GM12892 (cell line): ENCODE data around the gene CERS5.
"Not testable (repeated sequence)": the region's sequence is repeated elsewhere in the genome, so short reads cannot be mapped to it uniquely, and the experiment has no call there.

Source experiments
- POLR2A ChIP-seq: IDR thresholded peaks from 2 replicates; pipeline ENCODE4 v1.6.1; 2011; ENCODE audit warnings: low read depth, low read length, control low read depth
- POLR2AphosphoS5 ChIP-seq: IDR thresholded peaks from 2 replicates; pipeline ENCODE4 v1.6.1; 2011; ENCODE audit warnings: low read depth, low read length, control low read depth
- TAF1 ChIP-seq: IDR thresholded peaks from 2 replicates; pipeline ENCODE4 v1.6.1; 2011; ENCODE audit warnings: low read depth, mild to moderate bottlenecking, control low read depth, low read length, borderline replicate concordance

GRCh38 chr12:50148011-50148410, 19.2 kb downstream of the CERS5 start:
- TF ChIP-seq POLR2AphosphoS5, POLR2A, TAF1: not testable (repeated sequence)
